ENCODE results near the gene PRRT2. TPM values are rescaled to one million over a fixed set of nuclear protein-coding genes. Genes with fewer than 3 reads are reported as not detected.
"Not testable (repeated sequence)": the region's sequence is repeated elsewhere in the genome, so short reads cannot be mapped to it uniquely, and the experiment has no call there.

The PRRT2 gene
- total RNA-seq = 2.1 TPM
- long read RNA-seq = 0 reads

- no peak for DNase-seq (ENCODE audit: low spot score)
- intact Hi-C loops (cut with DNase I) = no loop called here
Observed at GRCh38 chr16:29811896-29812665, at the start of gene PRRT2. Gene PRRT2 (plus strand): TSS chr16:29812193. CDS start chr16:29813055, 862 bp downstream.

- intact Hi-C loops (cut with DNase I) = no loop called here
- no peak for DNase-seq (ENCODE audit: low spot score)
Observed at GRCh38 chr16:29763326-29763725, 48.7 kb upstream of the PRRT2 start.

- intact Hi-C loops (cut with DNase I) = no loop called here
- DNase-seq (ENCODE audit: low spot score) = no peak
Observed at GRCh38 chr16:29765167-29766032, 46.6 kb upstream of the PRRT2 start.

GRCh38 chr16:29766571-29766970 is 45.4 kb upstream of the PRRT2 start:
- no peak for DNase-seq (ENCODE audit: low spot score)
- intact Hi-C loops (cut with DNase I) = no loop called here

DNA sequence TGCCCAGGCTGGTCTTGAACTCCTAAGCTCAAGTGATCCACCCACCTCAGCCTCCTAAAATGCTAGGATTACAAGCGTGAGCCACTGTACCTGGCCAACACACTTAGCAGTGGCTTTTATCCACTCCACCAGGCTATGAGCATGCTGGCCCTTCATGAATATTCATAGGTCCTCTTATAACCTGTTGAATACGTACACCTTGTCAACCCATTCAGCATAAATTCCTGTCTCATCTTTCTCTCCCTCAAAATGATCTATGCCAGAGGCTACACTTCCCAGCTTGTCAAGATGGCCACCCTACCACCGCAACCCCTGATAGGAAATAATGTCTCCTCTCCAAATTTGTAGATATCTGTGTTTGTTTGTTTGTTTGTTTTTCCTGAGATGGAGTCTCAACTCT is 44.9 kb upstream of the PRRT2 start:
- intact Hi-C loops (cut with DNase I) = no loop called here
- DNase-seq (ENCODE audit: low spot score) = no peak

DNA sequence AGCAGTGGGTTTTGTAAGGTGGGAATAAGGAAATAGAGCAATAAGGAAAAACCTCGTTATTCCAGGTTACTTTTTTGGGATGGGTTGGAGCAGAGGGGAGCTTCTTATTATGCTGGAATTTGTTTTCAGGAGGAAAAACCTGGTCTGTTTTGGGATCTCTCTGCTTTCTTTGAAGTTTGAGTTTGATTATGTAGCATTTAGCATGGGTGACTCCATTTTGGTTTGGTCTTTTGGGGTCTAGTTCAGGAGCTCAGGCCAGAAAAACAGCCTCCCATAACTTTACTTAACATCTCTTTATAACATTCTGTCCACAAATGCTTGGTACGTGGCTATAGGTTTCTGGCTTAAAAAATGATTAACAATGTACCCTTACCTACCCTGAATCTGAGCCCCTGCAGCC is 42.5 kb upstream of the PRRT2 start:
- intact Hi-C loops (cut with DNase I) = no loop called here

DNA sequence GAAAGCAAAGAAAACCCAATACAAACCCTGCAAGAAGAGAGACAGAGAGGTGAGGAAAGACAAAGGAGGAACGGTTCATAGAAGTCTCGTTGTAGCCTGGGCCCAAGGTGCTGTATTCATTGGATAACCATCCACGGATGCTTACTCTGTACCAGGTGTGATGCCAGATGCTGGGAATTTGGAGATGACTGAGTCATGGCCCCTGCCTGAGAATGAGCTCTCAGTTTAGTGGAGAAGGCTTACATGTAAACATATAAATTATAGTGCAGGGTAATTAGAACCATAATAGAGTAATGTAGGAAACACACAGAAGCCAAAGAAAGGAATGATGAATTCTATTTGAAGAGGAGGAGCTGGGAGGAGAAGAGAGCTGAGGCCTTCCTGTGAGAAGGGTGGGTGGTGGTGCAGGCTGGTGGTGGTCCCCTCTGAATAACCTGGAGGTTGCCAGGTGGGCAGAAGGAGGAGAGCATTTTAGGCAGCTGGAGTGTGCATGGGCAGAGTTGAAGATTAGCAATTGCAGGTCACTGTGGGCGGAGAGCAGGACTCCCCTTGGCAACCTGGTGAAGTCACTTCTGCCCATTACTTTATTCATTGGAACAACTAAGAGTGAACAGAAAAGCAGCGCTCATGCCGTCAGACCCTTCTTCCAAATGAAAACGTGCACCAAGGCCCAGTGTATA is 41.6 kb upstream of the PRRT2 start:
- no peak for DNase-seq (ENCODE audit: low spot score)
- intact Hi-C loops (cut with DNase I) = no loop called here

More for the DNA sequence above, 42.5 kb upstream of the PRRT2 start:
- DNase-seq (ENCODE audit: low spot score) = no peak

DNA sequence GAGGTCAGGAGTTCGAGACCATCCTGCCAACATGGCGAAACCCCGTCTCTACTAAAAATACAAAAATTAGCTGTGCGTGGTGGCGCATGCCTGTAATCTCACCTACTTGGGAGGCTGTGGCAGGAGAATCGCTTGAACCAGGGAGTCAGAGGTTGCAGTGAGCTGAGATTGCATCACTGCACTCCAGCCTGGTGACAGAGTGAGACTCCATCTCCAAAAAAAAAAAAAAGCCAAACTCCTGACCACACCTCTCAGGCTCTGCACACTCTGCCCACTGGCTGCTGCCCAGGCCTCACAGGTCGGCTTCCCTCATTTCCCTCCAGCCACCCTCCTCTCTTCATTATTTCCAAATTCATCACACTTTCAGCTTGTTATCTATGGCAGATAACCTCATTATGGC is 39.7 kb upstream of the PRRT2 start:
- DNase-seq (ENCODE audit: low spot score); intact Hi-C loops (cut with DNase I): not testable (repeated sequence)

- no peak for DNase-seq (ENCODE audit: low spot score)
- intact Hi-C loops (cut with DNase I) = no loop called here
Observed at GRCh38 chr16:29774730-29775129, 37.3 kb upstream of the PRRT2 start.

GRCh38 chr16:29775742-29776408 is 36.1 kb upstream of the PRRT2 start:
- intact Hi-C loops (cut with DNase I) = no loop called here
- DNase-seq (ENCODE audit: low spot score) = no peak

GRCh38 chr16:29777576-29778350 is 34.2 kb upstream of the PRRT2 start, which contains the start of gene ZG16:
Gene ZG16 (plus strand): TSS chr16:29778256. CDS start chr16:29779267, 1,011 bp downstream.
- DNase-seq (ENCODE audit: low spot score) = no peak
- intact Hi-C loops (cut with DNase I) = no loop called here

- DNase-seq (ENCODE audit: low spot score) = no peak
- intact Hi-C loops (cut with DNase I) = no loop called here
Observed at GRCh38 chr16:29779474-29779873, 32.5 kb upstream of the PRRT2 start.

- DNase-seq (ENCODE audit: low spot score); intact Hi-C loops (cut with DNase I): not testable (repeated sequence)
Observed at GRCh38 chr16:29783094-29783953, 28.7 kb upstream of the PRRT2 start.

- intact Hi-C loops (cut with DNase I) = no loop called here
- DNase-seq (ENCODE audit: low spot score) = no peak
Observed at GRCh38 chr16:29784157-29784556, 27.8 kb upstream of the PRRT2 start.

GRCh38 chr16:29784901-29785500 is 27.0 kb upstream of the PRRT2 start:
- intact Hi-C loops (cut with DNase I) = no loop called here

DNA sequence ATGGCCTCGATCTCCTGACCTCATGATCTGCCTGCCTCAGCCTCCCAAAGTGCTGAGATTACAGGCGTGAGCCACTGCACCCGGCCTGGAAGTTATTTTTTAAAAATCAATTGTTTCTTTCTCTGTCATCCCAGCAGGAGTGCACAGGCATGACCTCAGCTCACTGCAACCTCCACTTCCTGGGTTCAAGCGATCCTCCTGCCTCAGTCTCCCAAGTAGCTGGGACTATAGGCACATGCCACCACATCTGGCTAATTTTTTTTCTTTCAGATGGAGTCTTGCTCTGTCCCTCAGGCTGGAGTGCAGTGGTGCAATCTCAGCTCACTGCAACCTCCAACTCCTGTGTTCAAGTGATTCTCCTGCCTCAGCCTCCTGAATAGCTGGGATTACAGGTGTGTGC is 24.8 kb upstream of the PRRT2 start:
- DNase-seq (ENCODE audit: low spot score); intact Hi-C loops (cut with DNase I): not testable (repeated sequence)

More at GRCh38 chr16:29784901-29785500, 27.0 kb upstream of the PRRT2 start:
- DNase-seq (ENCODE audit: low spot score) = peak; percentile 91

- intact Hi-C loops (cut with DNase I) = loop anchor here (1.0 kb wide), 3 partner anchors 16 to 74 kb away; partner anchors contain the start of gene CDIPT
- DNase-seq (ENCODE audit: low spot score) = peak; percentile 74
Observed at GRCh38 chr16:29789775-29790182, 22.2 kb upstream of the PRRT2 start.
